Transverse colon (tissue), 4 donors: ENCODE data around the gene LAMB4. TPM values are rescaled to one million over a fixed set of nuclear protein-coding genes. Genes with fewer than 3 reads are reported as not detected.

Source experiments
- DNase-seq: peaks from one replicate; pipeline ENCODE4 v3.0.0-alpha.2; 2019
- H3K27ac ChIP-seq, 4 donors: fragments of 200-600 bp; sonication (generic); 2 replicates each; pipeline ENCODE4 v1.5.1; 2016 to 2018; ENCODE audit warnings: inconsistent platforms in 4 of 4
- H3K27me3 ChIP-seq: fragments of 200-600 bp; sonication (generic); 2 replicates; pipeline ENCODE4 v1.5.1; 2017; ENCODE audit warnings: inconsistent platforms
- H3K36me3 ChIP-seq, 4 donors: fragments of 200-600 bp; sonication (generic); 2 replicates each; pipeline ENCODE4 v1.5.1; 2017 to 2019; ENCODE audit warnings: inconsistent platforms in 4 of 4
- H3K4me1 ChIP-seq, 4 donors: fragments of 200-600 bp; sonication (generic); 2 replicates each; pipeline ENCODE4 v1.5.1; 2017 to 2020; ENCODE audit warnings: inconsistent platforms in 4 of 4
- H3K4me3 ChIP-seq, 4 donors: fragments of 200-600 bp; sonication (generic); 1 replicate in 1 of 4; 2 replicates in 3 of 4; pipeline versions ENCODE4 v1.5.1 to v1.6.1; 2017 to 2019; ENCODE audit warnings: inconsistent platforms in 4 of 4
- H3K9me3 ChIP-seq, 2 donors: fragments of 200-600 bp; sonication (generic); 2 replicates each; pipeline ENCODE4 v1.5.1; 2017 to 2019; ENCODE audit warnings: inconsistent platforms in 2 of 2
- EP300 ChIP-seq: sonication (generic); formaldehyde crosslinking; IDR thresholded peaks from one replicate; pipeline ENCODE4 v1.6.1; 2017; ENCODE audit warnings: antibody characterized with exemption, low read depth
- POLR2A ChIP-seq: fragments of 450-650 bp; IDR thresholded peaks from one replicate; pipeline ENCODE4 v1.6.1; 2016; ENCODE audit warnings: antibody characterized with exemption, mild to moderate bottlenecking, moderate library complexity
- POLR2AphosphoS5 ChIP-seq, 3 donors: sonication (generic); formaldehyde crosslinking; IDR thresholded peaks; one replicate each; pipeline ENCODE4 v1.6.1; 2016; ENCODE audit warnings: antibody characterized with exemption in 3 of 3
- WGBS, 2 donors: methylation state at CpG; one replicate each; pipeline ENCODE4 v1.1.5; 2018; ENCODE audit warnings: low coverage in 1 of 2; 5-methylcytosine and 5-hydroxymethylcytosine counted together
- in situ Hi-C, 4 donors: fragments of 200-750 bp; cut with MboI; loops; one replicate each; pipeline versions ENCODE4 v1.15.0 to v1.15.1; 2017; ENCODE audit warnings: low sequenced_read_pairs in 3 of 4, low pct_ligation_motif_present in 1 of 4, low pct_unique_long_range_greater_than_20kb in 1 of 4
- intact Hi-C: fragments of 100-400 bp; cut with DNase I; formaldehyde crosslinking; loops from one replicate; pipeline ENCODE4 v1.15.1; 2023; ENCODE audit warnings: low total_unique reads
- total RNA-seq, 4 donors: library from RNA; depleted of rRNA; stranded (reverse); fragments of >200 nt; gene quantifications; one replicate each; pipeline ENCODE4 v1.1.0, GENCODE V29; 2016
- TF ChIP-seq, protein P1 (sequence below), 5 experiments: fragments of 200-600 bp in 3 of 5; fragments of 450-650 bp in 2 of 5; sonication (generic) in 3 of 5; IDR thresholded peaks; 1 replicate in 2 of 5; 2 replicates in 3 of 5; pipeline ENCODE4 v1.5.1; 2016 to 2017; ENCODE audit warnings: antibody characterized with exemption in 5 of 5, inconsistent platforms in 3 of 5, mild to moderate bottlenecking in 2 of 5, moderate library complexity in 1 of 5

Gene LAMB4
- total RNA-seq, 4 donors from 2014 or later: not detected

GRCh38 chr7:108152198-108152597 lies 22.0 kb upstream of the LAMB4 start:
- Histone ChIP-seq H3K27ac (no peak overlapping the region), H3K9me3 (no peaks in the 10 kb centered on the region), H3K4me1 (no peaks in the 10 kb centered on the region), H3K27me3 (no peaks in the 10 kb centered on the region), H3K36me3 (no peaks in the 10 kb centered on the region), H3K4me3 (no peak overlapping the region)
- intact Hi-C loops: no loop called here
- WGBS, 2 donors: 50 to 57% methylated on average over 3 of the region's 3 CpGs
- no peak for DNase-seq
- in situ Hi-C loops: no loop called here
- TF ChIP-seq POLR2A (no peak), EP300 (no peak), POLR2AphosphoS5 (IDR thresholded peaks at IDR 0.05) (no peak)
- TF ChIP-seq, protein P1, sequence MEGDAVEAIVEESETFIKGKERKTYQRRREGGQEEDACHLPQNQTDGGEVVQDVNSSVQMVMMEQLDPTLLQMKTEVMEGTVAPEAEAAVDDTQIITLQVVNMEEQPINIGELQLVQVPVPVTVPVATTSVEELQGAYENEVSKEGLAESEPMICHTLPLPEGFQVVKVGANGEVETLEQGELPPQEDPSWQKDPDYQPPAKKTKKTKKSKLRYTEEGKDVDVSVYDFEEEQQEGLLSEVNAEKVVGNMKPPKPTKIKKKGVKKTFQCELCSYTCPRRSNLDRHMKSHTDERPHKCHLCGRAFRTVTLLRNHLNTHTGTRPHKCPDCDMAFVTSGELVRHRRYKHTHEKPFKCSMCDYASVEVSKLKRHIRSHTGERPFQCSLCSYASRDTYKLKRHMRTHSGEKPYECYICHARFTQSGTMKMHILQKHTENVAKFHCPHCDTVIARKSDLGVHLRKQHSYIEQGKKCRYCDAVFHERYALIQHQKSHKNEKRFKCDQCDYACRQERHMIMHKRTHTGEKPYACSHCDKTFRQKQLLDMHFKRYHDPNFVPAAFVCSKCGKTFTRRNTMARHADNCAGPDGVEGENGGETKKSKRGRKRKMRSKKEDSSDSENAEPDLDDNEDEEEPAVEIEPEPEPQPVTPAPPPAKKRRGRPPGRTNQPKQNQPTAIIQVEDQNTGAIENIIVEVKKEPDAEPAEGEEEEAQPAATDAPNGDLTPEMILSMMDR (IDR thresholded peaks at IDR 0.05): no peak

DNA sequence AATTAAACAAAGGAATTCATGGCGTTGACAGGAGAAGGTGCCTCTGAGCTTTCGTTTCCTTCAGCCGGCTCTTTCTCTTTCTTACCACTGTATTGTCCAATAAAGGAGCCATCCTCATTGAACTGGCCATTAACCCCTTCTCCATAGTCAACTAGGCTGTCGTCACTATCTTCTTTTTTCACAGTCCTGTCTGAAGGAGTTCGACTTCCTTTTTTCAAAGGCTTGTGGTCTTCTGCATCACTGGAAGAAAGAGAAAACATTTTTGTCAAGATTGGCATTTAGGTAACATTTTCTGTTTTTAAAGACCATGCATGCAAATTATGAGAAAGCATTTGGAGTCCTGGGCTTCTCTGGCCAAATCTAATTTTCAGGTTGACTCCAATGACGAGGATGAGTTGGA lies 19.7 kb upstream of the LAMB4 start:
- Histone ChIP-seq H3K4me3 (no peak overlapping the region), H3K9me3 (no peaks in the 10 kb centered on the region), H3K4me1 (peaks cover 0 to 6% (median 2%) of the 10 kb centered on the region in 4 donors), H3K36me3 (no peaks in the 10 kb centered on the region), H3K27ac (no peak overlapping the region), H3K27me3 (no peaks in the 10 kb centered on the region)
- TF ChIP-seq POLR2AphosphoS5 (IDR thresholded peaks at IDR 0.05) (no peak), POLR2A (no peak), EP300 (no peak)
- TF ChIP-seq, protein P1 (IDR thresholded peaks at IDR 0.05): no peak
- no peak for DNase-seq
- WGBS, 2 donors: 25 to 63% methylated on average over 2 to 6 of the region's 6 CpGs
- in situ Hi-C loops: loop anchor here in 2 of 4 donors (25.0 kb wide), 2 partner anchors 263 to 413 kb away; partner anchors contain the start of genes CBLL1 (in 2 of the 2) and DLD (in 1 of the 2)
- intact Hi-C loops: loop anchor here (10.0 kb wide), 2 partner anchors 145 to 255 kb away; partner anchors contain the start of genes DLD and LAMB1

DNA sequence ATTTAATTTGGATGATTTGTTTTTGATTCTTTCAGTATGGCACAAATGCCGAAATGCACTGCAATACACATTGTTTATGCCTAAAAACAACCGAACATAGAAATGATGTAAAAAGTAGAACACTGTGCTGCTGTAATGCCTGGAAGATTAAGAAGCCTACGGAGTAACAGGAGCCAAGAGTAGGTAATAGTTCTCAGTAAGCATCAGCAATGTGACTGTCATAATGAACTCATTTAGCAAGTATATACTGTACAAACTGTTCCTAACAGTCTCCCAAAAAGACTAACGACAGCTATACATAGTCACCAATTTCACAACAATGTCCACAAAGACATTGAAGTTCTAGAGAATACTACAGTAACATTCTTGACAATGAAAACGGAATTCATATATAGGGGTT lies 19.0 kb upstream of the LAMB4 start:
- intact Hi-C loops (loop anchor here (10.0 kb wide), 2 partner anchors 144 to 254 kb away; partner anchors contain the start of genes DLD and LAMB1), in situ Hi-C loops (loop anchor here in 2 of 4 donors (25.0 kb wide), 2 partner anchors 262 to 412 kb away; partner anchors contain the start of genes CBLL1 (in 2 of the 2) and DLD (in 1 of the 2))
- Histone ChIP-seq H3K27me3 (no peaks in the 10 kb centered on the region), H3K27ac (no peak overlapping the region), H3K4me3 (no peak overlapping the region), H3K4me1 (peaks cover 0 to 6% (median 2%) of the 10 kb centered on the region in 4 donors), H3K9me3 (no peaks in the 10 kb centered on the region), H3K36me3 (no peaks in the 10 kb centered on the region)
- DNase-seq: no peak
- TF ChIP-seq, protein P1 (IDR thresholded peaks at IDR 0.05): no peak
- 78 to 90% methylated on average over 5 of the region's 5 CpGs for WGBS, 2 donors

DNA sequence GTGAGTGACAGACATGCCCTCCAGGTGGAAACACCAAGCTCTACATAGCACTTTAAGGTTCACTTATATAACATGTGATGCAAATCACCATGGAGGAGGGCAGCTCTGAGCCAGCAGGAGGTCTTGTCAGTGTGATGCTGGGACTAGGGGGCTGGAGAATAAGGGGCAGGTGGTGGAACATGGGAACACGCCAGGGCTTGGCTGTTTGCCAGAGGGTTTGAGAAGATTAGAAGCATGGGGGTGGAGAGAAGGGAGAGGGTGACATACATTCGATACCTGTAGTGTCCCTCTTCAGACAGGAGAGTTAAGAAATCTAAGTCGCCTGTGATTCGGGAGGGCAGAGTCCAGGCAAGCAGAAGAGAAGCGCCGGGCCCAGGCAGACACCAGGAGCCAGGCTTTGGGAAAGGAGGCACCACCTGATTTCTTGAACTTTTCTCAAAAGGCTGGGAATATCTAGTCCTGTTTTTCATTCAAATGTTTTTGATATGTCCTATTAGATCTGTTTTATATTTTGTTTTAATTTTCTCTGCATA lies 16.9 kb upstream of the LAMB4 start:
- intact Hi-C loops (loop anchor here (10.0 kb wide), 2 partner anchors 142 to 252 kb away; partner anchors contain the start of genes DLD and LAMB1), in situ Hi-C loops (loop anchor here in 2 of 4 donors (25.0 kb wide), 2 partner anchors 260 to 410 kb away; partner anchors contain the start of genes CBLL1 (in 2 of the 2) and DLD (in 1 of the 2))
- no peaks in the 10 kb centered on the region for H3K36me3 ChIP-seq
- no peak overlapping the region for H3K27ac ChIP-seq
- H3K27me3 ChIP-seq: no peaks in the 10 kb centered on the region
- WGBS, 2 donors: 76 to 88% methylated on average over 6 of the region's 6 CpGs
- H3K4me3 ChIP-seq: no peak overlapping the region
- TF ChIP-seq, protein P1 (IDR thresholded peaks at IDR 0.05): no peak
- TF ChIP-seq POLR2AphosphoS5 (IDR thresholded peaks at IDR 0.05): no peak
- no peak for TF ChIP-seq EP300
- no peak for TF ChIP-seq POLR2A
- no peak for DNase-seq
- peaks cover 0 to 6% (median 2%) of the 10 kb centered on the region in 4 donors for H3K4me1 ChIP-seq
- H3K9me3 ChIP-seq: no peaks in the 10 kb centered on the region
